ENCODE measurements around the gene GLCE. TPM values are rescaled to one million over a fixed set of nuclear protein-coding genes. Genes with fewer than 3 reads are reported as not detected.

Gene GLCE
- total and polyA plus RNA-seq, 9 of the 15 experiments (the other 6 are each of a cell fraction or from before 2014, with no cell fraction given) = 4.6 to 12.3 (median 10.6) TPM

DNA sequence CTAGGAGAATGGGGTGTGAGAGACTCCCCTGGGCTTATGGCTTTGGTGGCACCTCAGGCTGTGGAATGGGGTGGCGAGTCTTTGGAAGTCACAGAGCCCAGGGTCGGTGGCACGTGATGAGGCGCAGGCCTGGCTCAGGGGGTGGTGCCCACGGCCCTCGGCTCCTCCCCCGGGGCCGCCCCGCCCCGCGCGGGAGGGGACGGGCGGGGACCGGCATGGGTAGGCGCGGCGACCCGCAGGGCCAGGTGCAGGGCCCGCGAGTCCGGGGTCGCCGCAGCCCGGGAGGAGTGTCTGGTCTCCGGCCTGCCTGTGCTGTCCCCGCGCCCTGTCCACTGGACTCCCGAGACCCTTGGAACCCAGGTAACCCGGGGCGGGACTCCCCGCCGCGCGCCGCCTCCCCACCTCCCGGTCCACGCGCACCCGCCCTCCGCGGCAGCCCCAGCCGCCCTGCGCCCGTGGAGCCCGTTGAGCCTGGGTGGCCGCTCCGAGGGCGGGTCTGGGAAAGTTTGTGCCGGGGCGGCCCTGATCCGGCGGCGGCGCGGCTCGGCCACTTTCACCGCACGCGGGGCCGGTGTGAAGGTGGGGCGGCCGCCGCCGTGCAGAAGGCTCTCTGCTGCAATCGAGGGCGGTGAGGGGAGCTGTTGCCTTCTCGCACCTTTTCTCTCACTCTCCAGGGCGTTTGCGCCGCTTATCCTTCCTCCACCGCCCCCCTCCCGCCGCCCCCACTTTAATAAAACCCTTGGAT is 138.4 kb downstream of the GLCE start, which contains the start of gene PAQR5:
PAQR5 (plus strand) TSS at position 216 of the 745 bp plus-strand sequence. CDS start 61,169 bp downstream, outside the sequence.
- H3K4me3 ChIP-seq = no peak within 1 kb of the TSS
- DNase-seq (ENCODE audit: extremely low read depth in 1 of 4, low spot score in 3 of 4) (peak in 3 of 4 experiments; percentile 47 to 80 (median 79)), ATAC-seq (peak; percentile 83), FAIRE-seq (no peak)
- intact Hi-C loops (cut with micrococcal nuclease) = no loop called here
- no peak within 1 kb of the TSS for H3K27ac ChIP-seq (ENCODE audit: extremely low read depth, low read depth, low read length)
- peak within 1 kb of the TSS in 1 of 2 experiments; percentile 43; a peak in 2 of 4 replicates for H3K9ac ChIP-seq (ENCODE audit: insufficient read depth in 1 of 2, low read depth in 2 of 2, low read length in 2 of 2)
- H3K27me3 ChIP-seq (ENCODE audit: control insufficient read depth in 2 of 2, insufficient read depth in 2 of 2, low read length in 2 of 2) = peaks cover 35 to 59% of the 10 kb centered on the region in 2 experiments; a peak in 4 of 5 replicates
- peaks cover 0 to 11% of the 10 kb centered on the region in 2 experiments; a peak in 2 of 5 replicates for H3K4me1 ChIP-seq (replicated peaks in 1 of 2; ENCODE audit: control insufficient read depth in 2 of 2, insufficient read depth in 2 of 2, low read length in 2 of 2)
- H4K20me1 ChIP-seq (replicated peaks; ENCODE audit: control insufficient read depth, insufficient read depth, low read length) = no peaks in the 10 kb centered on the region; the same call in 1 of the 2 replicates
- no peaks in the 10 kb centered on the region for H3K9me1 ChIP-seq (ENCODE audit: control insufficient read depth, insufficient read depth, low read length)
- H3K9me3 ChIP-seq (replicated peaks; ENCODE audit: control insufficient read depth, insufficient read depth, low read depth, low read length) = no peaks in the 10 kb centered on the region
- POLR2A ChIA-PET = interaction anchor here (0.7 kb wide), 1 partner anchor 189 kb away, joined by 3 read pairs; no protein-coding TSS in a partner anchor
- no peaks in the 10 kb centered on the region for H3K79me2 ChIP-seq (ENCODE audit: control insufficient read depth, insufficient read depth, low read length)
- no peak within 1 kb of the TSS for H3K4me2 ChIP-seq (ENCODE audit: insufficient read depth, low read length)
- CTCF ChIA-PET (ENCODE audit: low intra/inter-chr PET ratio) = no interaction called here
- no peaks in the 10 kb centered on the region for H3K36me3 ChIP-seq (ENCODE audit: control insufficient read depth, insufficient read depth, low read length)
- WGBS (ENCODE audit: insufficient coverage, low coverage, missing lambda C conversion rate) = 2% methylated on average over 20 of the region's 74 CpGs
- no peak within 1 kb of the TSS for H2AFZ ChIP-seq (ENCODE audit: low read depth, low read length)
- BruUV-seq (replicated peaks) = no TSS peak
- in situ Hi-C loops (cut with MboI) = no loop called here
- TF ChIP-seq COPS2 (conservative IDR thresholded peaks at IDR 0.05) (no peak), ZNF134 (CRISPR knock-in tag; conservative IDR thresholded peaks at IDR 0.05) (peak; percentile 36; the same call in 1 of the 2 replicates), RFX5 (IDR thresholded peaks at IDR 0.05; ENCODE audit: low read depth, low read length) (no peak), FUS (optimal IDR thresholded peaks at IDR 0.05; ENCODE audit: low read depth, low read length) (no peak), ZNF696 (CRISPR knock-in tag; conservative IDR thresholded peaks at IDR 0.05) (no peak), ZNF644 (tag; IDR thresholded peaks at IDR 0.05; ENCODE audit: low read depth) (no peak), ZFP1 (CRISPR knock-in tag; IDR thresholded peaks at IDR 0.05) (no peak), TCF15 (CRISPR knock-in tag; IDR thresholded peaks at IDR 0.05) (no peak), BHLHE40 (IDR thresholded peaks at IDR 0.05; ENCODE audit: low read length) (peak; percentile 78), E2F6 (IDR thresholded peaks at IDR 0.05; ENCODE audit: borderline replicate concordance in 1 of 2, extremely low read depth in 1 of 2, insufficient read depth in 1 of 2, insufficient read length in 1 of 2, low read depth in 1 of 2, low read length in 1 of 2, poor library complexity in 1 of 2, severe bottlenecking in 1 of 2) (peak in 1 of 2 experiments; percentile 10), SMAD1 (IDR thresholded peaks at IDR 0.05; ENCODE audit: low read depth, low read length, partially characterized antibody) (no peak), ETV6 (IDR thresholded peaks at IDR 0.05; ENCODE audit: borderline replicate concordance in 1 of 2, low read depth in 2 of 2, low read length in 1 of 2) (no peak), ETV6 (CRISPR knock-in tag; IDR thresholded peaks at IDR 0.05; ENCODE audit: borderline replicate concordance) (no peak), SMARCE1 (IDR thresholded peaks at IDR 0.05) (no peak), HOXB6 (CRISPR knock-in tag; IDR thresholded peaks at IDR 0.05; ENCODE audit: borderline replicate concordance) (no peak), USF1 (CRISPR knock-in tag; IDR thresholded peaks at IDR 0.05) (0 out of 2 replicates have a peak, but pooled peaks have one; percentile 13), RUNX1 (IDR thresholded peaks at IDR 0.05; ENCODE audit: low read depth) (no peak), PHB2 (IDR thresholded peaks at IDR 0.05; ENCODE audit: low read depth) (no peak)
- TF ChIP-seq, protein P1, sequence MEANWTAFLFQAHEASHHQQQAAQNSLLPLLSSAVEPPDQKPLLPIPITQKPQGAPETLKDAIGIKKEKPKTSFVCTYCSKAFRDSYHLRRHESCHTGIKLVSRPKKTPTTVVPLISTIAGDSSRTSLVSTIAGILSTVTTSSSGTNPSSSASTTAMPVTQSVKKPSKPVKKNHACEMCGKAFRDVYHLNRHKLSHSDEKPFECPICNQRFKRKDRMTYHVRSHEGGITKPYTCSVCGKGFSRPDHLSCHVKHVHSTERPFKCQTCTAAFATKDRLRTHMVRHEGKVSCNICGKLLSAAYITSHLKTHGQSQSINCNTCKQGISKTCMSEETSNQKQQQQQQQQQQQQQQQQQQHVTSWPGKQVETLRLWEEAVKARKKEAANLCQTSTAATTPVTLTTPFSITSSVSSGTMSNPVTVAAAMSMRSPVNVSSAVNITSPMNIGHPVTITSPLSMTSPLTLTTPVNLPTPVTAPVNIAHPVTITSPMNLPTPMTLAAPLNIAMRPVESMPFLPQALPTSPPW (CRISPR knock-in tag; IDR thresholded peaks at IDR 0.05) = peak; percentile 36; the same call in 1 of the 2 replicates
